ENCODE data around the gene LCORL.
"Not testable (repeated sequence)": the region's sequence is repeated elsewhere in the genome, so short reads cannot be mapped to it uniquely, and the experiment has no call there.

The LCORL gene

DNA sequence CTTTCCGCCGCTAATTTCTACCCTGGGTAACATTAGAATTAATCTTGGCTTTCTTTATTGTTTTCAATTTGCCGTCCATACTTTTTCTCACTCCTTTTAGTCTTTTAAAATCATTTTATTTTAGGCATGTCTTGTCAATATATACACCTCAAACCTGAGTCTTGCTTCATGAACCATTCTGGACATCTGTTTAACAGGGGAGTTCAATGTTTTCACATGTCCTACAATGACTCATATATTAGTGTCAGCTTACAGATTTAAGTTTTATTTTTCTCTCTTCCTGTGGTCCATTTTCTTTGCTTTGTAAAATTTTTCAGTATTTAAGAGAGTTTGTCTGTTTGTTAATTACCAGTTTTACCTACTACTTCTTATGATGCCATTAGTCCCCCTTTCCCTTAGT lies 89.5 kb downstream of the LCORL start:
- no peak for DNase-seq (ENCODE audit: low spot score)

DNA sequence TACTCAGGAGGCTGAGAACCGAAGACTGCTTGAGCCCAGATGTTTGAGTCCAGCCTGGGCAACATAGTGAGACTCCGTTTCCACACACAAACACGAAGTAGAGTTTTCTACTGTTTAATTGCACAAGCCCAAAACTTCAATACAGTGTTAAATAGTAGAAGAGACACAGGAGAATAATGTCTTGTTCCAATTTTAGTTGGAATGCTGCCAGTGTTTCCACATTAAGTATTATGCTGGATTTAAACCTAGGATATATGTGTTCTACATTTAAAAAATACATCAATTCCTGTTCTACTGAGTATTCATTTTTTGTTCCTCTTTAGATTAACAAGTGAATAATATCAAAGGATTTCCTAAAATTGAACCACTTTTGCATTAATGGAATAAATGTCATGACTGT lies 91.3 kb downstream of the LCORL start:
- DNase-seq (ENCODE audit: low spot score), result no peak

DNA sequence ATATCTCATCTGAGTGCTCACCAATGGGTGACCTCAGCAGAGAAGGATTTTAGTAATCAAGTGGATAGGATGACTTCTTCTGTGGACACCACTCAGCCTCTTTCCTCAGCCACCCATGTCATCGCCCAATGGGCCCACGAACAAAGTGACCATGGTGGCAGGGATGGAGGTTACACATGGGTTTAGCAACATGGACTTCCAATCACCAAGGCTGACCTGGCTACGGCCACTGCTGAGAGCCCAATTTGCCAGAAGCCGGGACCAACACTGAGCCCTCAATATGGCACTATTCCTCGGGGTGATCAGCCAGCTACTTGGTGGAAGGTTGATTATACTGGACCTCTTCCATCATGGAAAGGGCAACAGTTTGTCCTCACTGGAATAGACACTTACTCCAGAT lies 97.4 kb downstream of the LCORL start:
- DNase-seq (ENCODE audit: low spot score), result no peak

DNA sequence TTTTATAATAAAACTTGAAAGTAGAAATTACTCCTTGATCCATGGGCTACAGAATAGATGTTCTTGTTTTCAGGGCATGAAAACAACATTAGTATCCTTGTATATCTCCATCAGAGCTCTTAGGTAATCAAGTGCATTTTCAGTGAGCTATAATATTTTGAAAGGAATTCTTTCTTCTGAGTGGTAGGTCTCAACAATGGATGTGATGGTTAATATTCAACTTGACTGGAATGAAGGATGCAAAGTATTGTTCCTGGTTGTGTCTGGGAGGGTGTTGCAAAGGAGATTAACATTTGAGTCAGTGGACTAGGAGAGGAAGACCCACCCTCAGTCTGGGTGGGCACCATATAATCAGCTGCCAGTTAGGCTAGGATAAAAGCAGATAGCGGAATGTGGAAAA lies 100.1 kb downstream of the LCORL start:
- no peak for DNase-seq (ENCODE audit: low spot score)

DNA sequence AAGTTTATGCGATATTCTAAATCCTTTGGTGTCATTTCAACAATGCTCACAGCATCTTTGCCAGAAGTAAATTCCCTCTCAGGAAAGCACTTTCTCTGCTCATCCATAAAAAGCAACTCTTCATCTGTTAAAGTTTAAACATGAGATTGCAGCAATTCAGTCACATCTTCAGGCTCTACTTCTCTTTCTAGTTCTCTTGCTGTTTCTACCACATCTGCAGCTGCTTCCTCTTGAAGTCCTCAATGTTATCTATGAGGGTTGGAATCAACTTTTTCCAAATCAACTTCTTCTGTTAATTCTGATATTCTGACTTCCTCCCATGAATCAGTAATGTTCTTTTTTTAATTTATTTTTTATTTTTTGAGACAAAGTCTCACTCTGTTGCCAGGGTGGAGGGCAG lies 100.9 kb downstream of the LCORL start:
- DNase-seq (ENCODE audit: low spot score), result no peak

DNA sequence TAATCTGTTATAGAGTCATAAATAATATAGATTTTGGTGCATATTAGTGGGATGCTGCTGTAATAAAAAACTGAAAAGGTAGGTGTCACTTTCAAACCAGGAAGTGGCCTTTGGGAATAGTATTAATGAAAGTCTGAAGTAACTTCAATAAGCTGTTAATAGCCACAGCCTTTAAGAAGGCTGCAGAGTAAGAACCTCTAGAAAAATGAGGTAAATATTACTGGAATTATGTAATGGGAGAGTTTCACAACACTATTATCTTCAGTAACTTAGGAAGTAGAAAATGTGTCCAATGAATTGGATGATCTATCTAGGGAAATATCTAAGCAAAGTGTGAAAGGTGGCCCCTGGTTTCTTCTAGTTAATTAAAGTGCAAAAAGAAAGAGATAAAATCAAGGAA lies 106.1 kb downstream of the LCORL start:
- DNase-seq (ENCODE audit: low spot score), result no peak

DNA sequence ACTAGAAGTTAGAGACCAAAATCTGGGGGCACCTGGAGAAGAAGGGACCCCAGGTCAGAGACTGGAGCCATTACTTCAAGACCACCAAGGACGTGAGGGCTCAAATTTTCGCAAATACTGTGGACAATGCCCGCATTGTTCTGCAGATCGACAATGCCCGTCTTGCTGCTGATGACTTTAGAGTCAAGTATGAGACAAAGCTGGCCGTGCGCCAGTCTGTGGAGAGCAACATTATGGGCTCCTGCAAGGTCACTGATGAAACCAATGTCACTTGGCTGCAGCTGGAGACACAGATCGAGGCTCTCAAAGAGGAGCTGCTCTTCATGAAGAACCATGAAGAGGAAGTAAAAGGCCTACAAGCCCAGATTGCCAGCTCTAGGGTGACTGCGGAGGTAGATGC lies 109.5 kb downstream of the LCORL start:
- no peak for DNase-seq (ENCODE audit: low spot score)

DNA sequence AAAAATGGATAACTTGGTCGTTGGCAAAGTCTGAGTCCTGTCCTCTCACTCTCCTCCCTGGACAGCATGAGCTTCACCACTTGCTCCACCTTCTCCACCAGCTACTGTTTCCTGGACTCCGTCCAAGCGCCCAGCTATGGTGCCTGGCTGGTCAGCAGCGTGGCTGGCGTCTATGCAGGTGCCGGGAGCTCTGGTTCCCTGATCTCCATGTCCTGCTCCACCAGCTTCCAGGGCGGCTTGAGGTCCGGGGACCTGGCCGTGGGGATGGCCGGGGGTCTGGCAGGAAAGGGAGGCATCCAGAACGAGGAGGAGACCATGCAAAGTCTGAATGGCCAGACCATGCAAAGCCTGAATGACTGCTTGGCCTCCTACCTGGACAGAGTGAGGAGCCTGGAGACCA lies 109.9 kb downstream of the LCORL start:
- no peak for DNase-seq (ENCODE audit: low spot score)

DNA sequence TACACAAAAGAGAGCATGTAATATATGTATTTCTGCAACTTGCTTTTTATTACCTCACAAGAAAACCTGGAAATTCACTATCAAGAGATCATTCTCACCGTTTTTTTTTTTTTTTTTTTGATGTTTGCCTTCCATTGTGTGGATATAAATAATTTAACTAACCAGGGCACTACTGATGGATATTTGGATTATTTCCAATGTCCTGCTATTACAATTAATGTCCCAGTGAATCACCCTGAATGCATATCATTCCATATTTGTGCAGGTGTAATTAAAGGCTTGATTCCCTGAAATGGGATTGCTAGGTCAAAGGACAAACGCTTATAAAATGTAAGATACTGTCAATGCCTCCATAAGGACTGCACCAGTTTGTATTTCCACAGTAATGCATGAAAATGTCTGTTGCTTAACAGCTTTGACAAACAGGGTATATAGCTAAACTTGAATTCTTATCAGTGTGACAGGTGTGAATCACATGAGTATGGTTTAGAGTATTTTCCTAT lies 123.0 kb downstream of the LCORL start:
- DNase-seq (ENCODE audit: low spot score), result no peak

DNA sequence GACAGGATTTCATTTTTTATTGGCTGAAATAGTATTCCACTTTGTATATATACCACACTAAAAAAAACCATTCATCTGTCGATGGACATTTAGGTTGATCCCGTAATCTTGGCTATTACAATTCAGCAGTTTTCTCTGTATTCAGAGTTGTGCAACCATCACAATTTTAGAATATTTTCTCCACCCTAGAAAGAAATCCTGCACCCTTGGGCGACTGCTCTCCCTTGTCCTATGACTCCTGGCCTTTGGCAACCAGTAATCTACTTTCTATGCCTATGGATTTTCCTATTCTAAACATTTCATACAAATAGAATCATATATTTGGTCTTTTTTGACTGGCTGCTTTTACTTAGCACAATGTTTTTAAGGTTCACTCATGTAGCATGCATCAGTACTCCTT lies 126.1 kb downstream of the LCORL start:
- no peak for DNase-seq (ENCODE audit: low spot score)

DNA sequence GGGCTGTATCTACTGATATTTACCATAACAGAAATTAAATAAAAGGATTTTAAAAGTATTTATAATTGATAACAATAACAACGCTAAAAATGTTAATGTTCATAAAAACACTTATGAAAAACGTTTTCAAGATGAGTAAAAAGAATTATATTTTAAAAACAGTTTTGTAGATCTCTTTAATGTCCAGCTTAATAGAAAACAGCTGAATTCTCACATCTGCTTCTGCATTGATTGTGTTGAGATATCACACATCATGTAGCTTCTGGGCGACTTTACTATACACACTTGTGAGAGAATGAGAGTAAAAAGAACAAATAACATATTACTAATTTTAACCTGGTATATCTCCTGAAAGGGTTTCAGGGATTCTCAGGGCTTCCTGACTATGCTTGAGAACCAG lies 127.1 kb downstream of the LCORL start:
- no peak for DNase-seq (ENCODE audit: low spot score)

DNA sequence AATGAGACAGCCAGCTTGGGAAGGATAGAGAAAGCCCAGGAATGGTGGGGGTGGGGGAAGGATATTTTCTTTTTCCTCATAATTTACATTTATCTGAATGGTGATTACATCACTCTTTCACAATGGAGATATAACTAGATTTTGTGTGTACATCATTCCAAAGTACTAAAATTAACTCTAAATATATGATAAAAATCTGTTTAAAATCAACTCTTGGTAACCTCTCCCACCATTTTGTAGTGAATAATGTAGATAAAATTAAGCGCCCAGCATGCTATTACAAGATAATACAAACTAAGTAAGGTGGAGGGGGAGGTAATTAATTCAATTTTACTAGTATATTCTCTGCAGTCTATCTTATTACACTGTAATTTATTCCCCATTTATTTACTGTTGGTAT lies 131.9 kb downstream of the LCORL start:
- no peak for DNase-seq (ENCODE audit: low spot score)

DNA sequence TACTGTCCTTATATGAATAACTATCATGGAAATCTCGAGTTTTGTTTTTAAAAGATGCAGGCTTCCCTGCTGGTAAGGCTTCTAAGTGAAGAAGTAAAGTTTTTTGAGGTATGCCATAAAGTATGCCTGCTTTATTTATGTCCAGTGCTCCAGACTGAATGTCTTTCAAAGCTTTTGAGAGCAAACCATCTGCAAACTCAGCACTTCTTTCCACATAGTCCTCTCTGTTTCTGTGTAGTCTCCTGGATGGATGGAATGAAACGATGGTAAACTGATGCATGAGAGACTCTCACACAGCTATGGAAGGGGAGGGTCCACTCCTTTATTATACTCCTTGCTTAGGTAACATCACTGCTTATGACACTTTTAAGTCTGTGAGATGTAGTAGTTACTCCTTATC lies 137.0 kb downstream of the LCORL start:
- no peak for DNase-seq (ENCODE audit: low spot score)

DNA sequence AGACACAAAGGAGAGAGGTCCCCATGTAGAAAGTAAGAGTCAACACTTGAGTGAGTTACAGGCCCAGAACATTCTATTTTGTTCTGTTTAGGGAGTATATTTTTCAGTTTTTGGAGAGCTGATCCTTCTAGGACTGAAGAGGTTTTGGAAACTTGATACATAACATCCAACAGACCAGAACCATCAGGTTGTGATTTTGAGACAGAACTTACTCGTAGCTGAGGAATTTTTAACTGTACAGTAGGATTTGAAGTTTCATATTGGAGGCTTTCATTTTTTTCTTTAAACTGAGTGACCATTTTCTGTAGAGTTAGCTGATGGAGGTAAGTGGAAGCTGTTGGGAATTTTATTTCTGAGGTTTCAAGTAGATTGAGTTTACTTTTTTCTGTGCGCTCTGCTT lies 137.5 kb downstream of the LCORL start:
- no peak for DNase-seq (ENCODE audit: low spot score)

DNA sequence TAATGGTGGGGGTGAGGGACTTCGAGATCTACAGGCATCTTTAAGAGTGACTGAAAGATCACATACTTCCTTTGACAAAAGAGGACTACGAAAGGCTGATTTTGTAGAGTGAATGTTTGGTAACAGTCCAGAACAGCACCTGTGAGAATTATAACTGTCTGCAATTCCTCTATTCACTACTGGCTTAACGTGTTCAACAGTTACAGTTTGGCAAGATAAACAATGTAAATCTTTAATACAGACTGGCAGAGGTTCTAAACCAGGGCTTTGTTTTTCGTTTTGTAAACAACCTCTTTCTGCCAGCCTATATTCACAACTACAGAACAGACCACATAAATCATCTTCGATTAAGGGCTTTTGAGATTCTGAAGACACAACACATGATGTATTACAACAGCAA lies 143.9 kb downstream of the LCORL start:
- no peak for DNase-seq (ENCODE audit: low spot score)

DNA sequence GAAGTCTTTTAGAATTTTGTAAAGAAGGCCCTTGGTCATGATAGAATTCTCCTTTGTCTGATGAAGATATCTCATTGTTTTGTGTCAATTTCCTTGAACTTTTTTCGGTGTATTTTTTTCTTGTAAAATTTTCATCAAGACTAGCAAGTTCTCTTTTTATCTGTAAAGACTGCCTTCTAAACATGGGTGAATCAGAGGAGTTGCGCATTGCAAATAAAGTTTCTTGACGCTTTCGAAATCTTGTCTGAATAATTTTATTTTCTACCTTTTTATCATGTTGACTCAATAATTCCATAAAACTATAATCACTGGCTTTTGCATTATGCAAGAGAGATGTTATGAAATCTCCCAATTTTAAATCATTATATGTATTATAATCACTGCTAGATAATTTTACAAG lies 144.6 kb downstream of the LCORL start:
- DNase-seq (ENCODE audit: low spot score), result no peak

DNA sequence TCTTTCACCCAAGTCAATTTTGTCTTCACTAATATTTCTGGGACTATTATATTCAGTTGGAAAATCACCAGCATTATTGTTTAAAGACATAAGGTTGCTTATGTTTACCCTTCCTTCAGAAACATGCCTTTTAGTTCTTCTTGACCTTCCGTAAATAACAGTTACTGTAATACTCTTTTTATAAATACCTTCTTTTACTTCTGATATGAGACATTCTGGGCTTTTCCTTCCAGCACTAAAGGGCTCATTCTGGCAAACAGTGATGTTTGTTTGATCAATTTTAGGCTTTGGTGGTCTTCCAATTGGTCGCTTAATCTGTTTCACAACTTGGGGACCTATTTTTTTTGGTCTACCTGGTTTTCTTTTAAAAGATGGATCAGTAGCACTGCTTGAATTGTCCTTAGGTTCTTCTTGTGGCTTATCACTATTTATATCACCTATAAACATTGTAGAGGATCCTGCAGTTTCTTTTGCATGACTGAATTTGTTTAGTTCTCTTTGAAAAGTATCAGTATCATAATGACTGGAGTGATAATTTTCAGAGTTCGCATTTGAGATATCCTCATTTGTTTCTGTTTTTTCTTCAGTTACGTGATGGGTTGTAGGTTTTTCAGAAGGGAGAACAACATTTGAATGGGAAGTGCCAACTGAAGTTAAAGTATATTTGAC lies 146.0 kb downstream of the LCORL start:
- DNase-seq (ENCODE audit: low spot score), result no peak

DNA sequence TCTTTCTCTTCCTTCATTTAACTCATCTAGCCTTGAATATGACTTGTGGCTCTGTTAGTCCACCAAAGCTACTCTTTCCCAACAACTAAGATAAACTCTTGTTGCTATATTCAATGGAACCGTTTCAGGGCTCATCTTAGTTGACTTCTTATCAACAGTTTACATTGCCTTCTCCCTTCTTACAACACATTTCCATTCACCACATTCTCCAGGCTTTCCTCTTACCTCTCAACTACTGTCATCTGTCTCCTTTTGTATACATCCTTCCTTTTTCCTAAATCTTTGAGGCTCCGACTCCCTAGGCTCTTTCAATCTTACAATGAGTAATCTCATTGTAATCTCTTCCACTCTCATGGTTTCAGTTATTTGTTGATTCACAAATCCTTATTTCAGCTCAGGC lies 152.2 kb downstream of the LCORL start:
- DNase-seq (ENCODE audit: low spot score), result no peak

DNA sequence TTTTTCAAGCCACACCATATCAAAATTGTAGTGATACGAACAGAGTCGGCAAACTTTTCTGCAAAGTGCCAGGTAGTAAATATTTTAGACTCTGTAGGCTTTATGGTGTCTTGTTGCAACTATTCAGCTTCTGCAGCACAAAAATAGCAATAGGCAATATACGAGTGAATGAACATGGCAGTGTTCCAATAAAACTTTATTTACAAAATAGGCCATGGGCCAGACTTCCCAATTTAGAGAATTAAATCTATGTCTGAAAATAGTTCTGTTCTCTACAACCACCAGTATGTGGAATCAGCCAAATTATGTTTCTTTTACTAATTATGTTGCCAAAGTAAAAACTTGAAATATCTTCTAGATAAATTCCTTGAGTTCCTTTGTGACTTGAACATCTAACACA lies 154.3 kb downstream of the LCORL start:
- DNase-seq (ENCODE audit: low spot score), result no peak

DNA sequence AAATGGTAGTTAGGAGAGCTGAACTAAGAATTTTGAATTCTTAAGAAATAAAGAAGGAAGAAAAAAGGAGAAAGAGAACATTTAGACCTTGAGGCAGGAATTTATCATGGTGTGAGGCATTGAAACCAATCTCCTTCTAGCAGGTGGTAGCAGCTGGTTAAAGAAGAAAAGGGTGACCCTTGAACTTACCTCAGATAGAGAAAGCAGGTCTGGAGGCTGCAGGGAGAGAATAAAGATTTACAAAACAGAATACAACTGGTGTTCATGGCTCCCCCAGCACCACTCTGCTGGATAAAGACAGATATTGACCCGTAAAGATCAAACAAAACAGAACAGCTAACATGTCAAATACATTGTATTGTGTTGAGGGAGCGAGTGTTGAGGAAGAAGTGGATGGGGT lies 154.7 kb downstream of the LCORL start:
- no peak for DNase-seq (ENCODE audit: low spot score)

DNA sequence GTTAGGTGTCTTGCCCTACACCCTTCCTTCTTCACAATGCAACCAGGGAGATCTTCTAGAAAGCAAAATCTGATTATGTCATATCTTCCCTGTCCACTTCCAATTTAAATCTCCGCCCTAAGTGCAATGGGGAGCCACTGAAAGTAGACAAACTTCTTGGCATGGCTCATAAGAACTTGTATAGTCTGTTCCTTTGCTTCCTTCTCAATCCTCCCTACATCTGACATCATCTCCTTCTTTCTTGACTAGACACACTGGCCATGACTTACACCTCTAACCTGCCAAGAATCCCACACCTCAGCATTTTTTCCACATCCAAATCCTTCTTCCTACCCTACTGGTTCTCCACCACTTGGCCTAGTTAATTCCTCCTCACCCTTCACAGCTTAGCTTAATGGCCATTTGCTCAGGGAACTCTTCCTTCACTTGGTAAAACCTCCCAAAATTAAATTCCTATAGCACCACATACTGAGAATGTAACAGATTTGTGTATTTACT lies 155.6 kb downstream of the LCORL start:
- DNase-seq (ENCODE audit: low spot score), result no peak

DNA sequence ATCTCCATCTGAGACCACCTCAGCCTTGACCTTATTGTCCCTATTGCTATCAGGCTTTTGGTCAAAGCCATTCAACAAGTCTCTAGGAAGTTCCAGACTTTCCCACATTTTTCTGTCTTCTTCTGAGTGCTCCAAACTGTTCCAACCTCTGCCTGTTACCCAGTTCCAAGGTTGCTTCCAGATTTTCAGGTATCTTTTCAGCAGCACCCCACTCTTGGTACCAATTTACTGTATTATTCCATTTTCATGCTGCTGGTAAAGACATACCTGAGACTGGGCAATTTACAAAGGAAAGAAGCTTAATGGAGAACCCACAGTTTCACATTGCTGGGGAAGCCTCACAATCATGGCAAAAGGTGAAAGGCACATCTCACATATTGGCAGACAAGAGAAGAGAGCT lies 159.6 kb downstream of the LCORL start:
- DNase-seq (ENCODE audit: low spot score), result not testable (repeated sequence)

DNA sequence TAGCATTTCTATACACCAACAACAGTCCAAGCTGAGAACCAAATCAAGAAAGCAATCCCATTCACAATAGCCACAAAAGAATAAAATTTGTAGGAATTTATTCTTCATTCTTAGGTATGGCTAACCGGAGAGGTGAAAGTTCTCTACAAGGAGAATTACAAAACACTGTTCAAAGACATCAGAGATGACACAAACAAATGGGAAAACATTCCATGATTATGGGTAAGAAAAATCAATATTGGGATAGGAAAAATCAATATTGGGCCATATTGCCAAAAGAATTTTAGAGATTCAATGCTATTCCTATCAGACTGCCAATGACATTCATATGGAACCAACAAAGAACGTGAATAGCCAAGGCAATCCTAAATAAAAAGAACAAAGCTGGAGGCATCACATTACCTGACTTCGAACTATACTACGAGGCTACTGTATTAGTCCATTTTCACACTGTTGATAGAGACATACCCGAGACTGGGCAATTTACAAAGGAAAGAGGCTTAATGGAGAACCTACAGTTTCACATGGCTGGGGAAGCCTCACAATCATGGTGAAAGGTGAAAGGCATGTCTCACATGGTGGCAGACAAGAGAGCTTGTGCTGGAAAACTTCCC lies 161.7 kb downstream of the LCORL start:
- DNase-seq (ENCODE audit: low spot score), result no peak

DNA sequence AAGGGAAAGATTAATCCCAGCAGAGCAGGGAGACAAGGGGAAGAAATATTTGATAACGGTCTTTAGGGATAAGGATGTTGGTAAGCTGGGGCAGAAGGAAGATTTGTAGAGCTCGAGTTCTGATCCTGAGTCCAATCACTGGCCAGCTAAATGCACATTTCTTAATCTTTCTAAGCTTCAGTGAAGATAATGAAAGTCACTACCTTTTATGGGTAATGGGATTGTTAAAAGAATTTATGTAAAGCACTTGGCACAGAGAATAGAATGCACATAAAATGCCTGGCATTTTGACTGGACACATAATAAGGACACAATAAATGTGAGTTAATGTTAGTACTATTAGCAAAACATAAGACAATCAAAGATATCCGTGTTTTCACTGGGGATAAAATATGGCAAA lies 167.5 kb downstream of the LCORL start:
- DNase-seq (ENCODE audit: low spot score), result no peak

All from AG08396 (cell line).